ENCODE results near the gene PHLPP1. TPM values are rescaled to one million over a fixed set of nuclear protein-coding genes. Genes with fewer than 3 reads are reported as not detected.

The PHLPP1 gene
- total RNA-seq, 2 experiments from 2014 or later, result 6.8 to 7.1 TPM

DNA sequence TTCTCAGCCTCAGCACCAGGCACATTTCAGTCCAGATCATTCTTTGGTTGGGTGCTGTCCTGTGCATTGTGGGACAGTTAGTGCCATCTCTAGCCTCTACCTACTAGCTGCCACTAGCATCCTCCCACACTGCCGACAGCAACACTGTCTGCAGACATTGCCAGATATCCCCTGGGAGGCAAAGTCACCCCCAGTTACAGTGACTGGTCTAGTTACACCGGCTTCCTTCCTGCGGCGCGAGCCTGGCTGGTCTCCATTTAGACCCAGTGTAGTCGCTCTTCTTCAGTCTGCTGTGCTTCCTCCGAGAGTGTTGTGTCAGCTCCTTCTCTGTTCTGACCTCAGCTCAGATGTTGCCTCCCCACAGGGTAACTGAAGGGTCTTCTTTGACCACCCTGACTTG, 283.1 kb downstream of the PHLPP1 start:
- no peak for ATAC-seq (ENCODE audit: poor library complexity)
- H3K4me1 Mint-ChIP-seq (ENCODE audit: low read depth), result no peaks in the 10 kb centered on the region
- POLR2A ChIA-PET, result no interaction called here

DNA sequence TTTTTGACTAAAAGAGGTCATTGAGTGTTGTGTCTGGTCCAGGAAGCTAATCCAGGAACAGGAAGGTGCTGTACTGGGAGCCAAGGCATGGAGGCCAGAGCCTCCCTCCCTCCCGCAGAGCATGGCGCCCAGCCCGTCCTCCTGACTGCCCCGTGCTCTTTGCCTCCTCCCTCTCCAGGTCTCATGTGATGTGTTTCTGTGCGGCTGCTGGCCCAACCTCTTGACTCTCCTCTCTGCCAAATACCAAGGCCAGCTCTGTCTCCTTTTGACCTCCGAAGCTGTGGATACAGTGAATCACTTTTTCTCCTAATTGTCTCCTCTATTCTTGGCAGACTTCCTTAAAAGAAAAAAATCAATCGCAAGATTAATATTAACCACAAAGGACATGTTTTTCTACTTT, 284.1 kb downstream of the PHLPP1 start:
- no peaks in the 10 kb centered on the region for H3K4me1 Mint-ChIP-seq (ENCODE audit: low read depth)
- no peaks in the 10 kb centered on the region for H3K27me3 ChIP-seq (ENCODE audit: control insufficient read depth in 1 of 2, insufficient read depth in 2 of 2, low read length in 2 of 2)
- no peak overlapping the region for H3K27ac Mint-ChIP-seq
- intact Hi-C loops (cut with DNase I, micrococcal nuclease), result no loop called here
- no peak overlapping the region for H3K4me3 ChIP-seq (ENCODE audit: low read length)
- TF ChIP-seq CTCF (IDR thresholded peaks at IDR 0.05), result no peak
- H3K4me1 ChIP-seq (ENCODE audit: insufficient read depth, low read length), result no peaks in the 10 kb centered on the region
- ChIA-PET CTCF (interaction anchor here (1.5 kb wide), 1 partner anchor 17 kb away, joined by 4 read pairs; no protein-coding TSS in a partner anchor), POLR2A (no interaction called here)
- H3K36me3 ChIP-seq (ENCODE audit: insufficient read depth, low read length), result no peaks in the 10 kb centered on the region
- no peaks in the 10 kb centered on the region for H3K9me3 ChIP-seq (ENCODE audit: control insufficient read depth in 1 of 2, insufficient read depth in 1 of 2, low read length in 2 of 2)
- H3K9me3 Mint-ChIP-seq, result no peaks in the 10 kb centered on the region
- no peak overlapping the region for H3K4me3 Mint-ChIP-seq
- no peak for DNase-seq
- no peaks in the 10 kb centered on the region for H3K27me3 Mint-ChIP-seq
- no peak for ATAC-seq (ENCODE audit: poor library complexity)
- no peak overlapping the region for H3K27ac ChIP-seq (ENCODE audit: low read depth in 1 of 2, low read length in 2 of 2)
- no peaks in the 10 kb centered on the region for H3K36me3 Mint-ChIP-seq (ENCODE audit: low read depth)

More for the DNA sequence above, 283.1 kb downstream of the PHLPP1 start:
- H3K36me3 Mint-ChIP-seq (ENCODE audit: low read depth), result no peaks in the 10 kb centered on the region
- no peaks in the 10 kb centered on the region for H3K9me3 ChIP-seq (ENCODE audit: control insufficient read depth in 1 of 2, insufficient read depth in 1 of 2, low read length in 2 of 2)
- DNase-seq, result no peak
- CTCF ChIA-PET, result interaction anchor here (1.5 kb wide), 1 partner anchor 18 kb away, joined by 4 read pairs; no protein-coding TSS in a partner anchor
- intact Hi-C loops (cut with DNase I, micrococcal nuclease), result no loop called here
- H3K36me3 ChIP-seq (ENCODE audit: insufficient read depth, low read length), result no peaks in the 10 kb centered on the region
- H3K27me3 ChIP-seq (ENCODE audit: control insufficient read depth in 1 of 2, insufficient read depth in 2 of 2, low read length in 2 of 2), result no peaks in the 10 kb centered on the region
- no peaks in the 10 kb centered on the region for H3K4me1 ChIP-seq (ENCODE audit: insufficient read depth, low read length)
- H3K27me3 Mint-ChIP-seq, result peaks cover 5% of the 10 kb centered on the region
- H3K27ac Mint-ChIP-seq, result no peak overlapping the region
- H3K27ac ChIP-seq (ENCODE audit: low read depth in 1 of 2, low read length in 2 of 2), result no peak overlapping the region
- no peaks in the 10 kb centered on the region for H3K9me3 Mint-ChIP-seq
- no peak for TF ChIP-seq CTCF (IDR thresholded peaks at IDR 0.05)
- H3K4me3 ChIP-seq (ENCODE audit: low read length), result no peak overlapping the region
- H3K4me3 Mint-ChIP-seq, result no peak overlapping the region

DNA sequence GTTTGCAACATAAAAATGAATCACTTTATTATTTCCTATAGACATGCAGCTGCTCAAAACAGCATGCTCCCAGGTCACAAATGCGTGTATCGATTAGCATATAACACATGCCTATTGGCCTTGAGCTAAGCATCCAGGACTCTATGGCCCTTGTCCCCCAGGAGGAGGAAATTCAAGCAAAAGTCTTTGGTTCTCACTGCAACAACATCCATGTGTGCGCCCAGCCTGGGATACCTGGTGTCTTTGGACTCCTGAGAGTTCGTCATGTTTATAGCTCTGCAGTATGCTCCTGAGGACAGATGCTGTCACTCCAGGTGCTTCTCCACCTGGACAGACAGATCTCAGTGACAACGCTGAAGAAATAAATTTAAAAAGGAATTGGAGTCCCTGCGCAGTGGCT, 284.6 kb downstream of the PHLPP1 start:
- no peak for DNase-seq
- intact Hi-C loops (cut with DNase I, micrococcal nuclease), result no loop called here
- H3K4me1 ChIP-seq (ENCODE audit: insufficient read depth, low read length), result no peaks in the 10 kb centered on the region
- ATAC-seq (ENCODE audit: poor library complexity), result no peak
- Mint-ChIP-seq H3K4me1 (ENCODE audit: low read depth) (no peaks in the 10 kb centered on the region), H3K27ac (no peak overlapping the region), H3K9me3 (no peaks in the 10 kb centered on the region), H3K4me3 (no peak overlapping the region), H3K36me3 (ENCODE audit: low read depth) (no peaks in the 10 kb centered on the region), H3K27me3 (no peaks in the 10 kb centered on the region)
- no peak for TF ChIP-seq CTCF (IDR thresholded peaks at IDR 0.05)
- ChIA-PET POLR2A (no interaction called here), CTCF (interaction anchor here (1.5 kb wide), 1 partner anchor 16 kb away, joined by 4 read pairs; no protein-coding TSS in a partner anchor)
- H3K4me3 ChIP-seq (ENCODE audit: low read length), result no peak overlapping the region
- H3K36me3 ChIP-seq (ENCODE audit: insufficient read depth, low read length), result no peaks in the 10 kb centered on the region
- H3K27ac ChIP-seq (ENCODE audit: low read depth in 1 of 2, low read length in 2 of 2), result no peak overlapping the region
- H3K27me3 ChIP-seq (ENCODE audit: control insufficient read depth in 1 of 2, insufficient read depth in 2 of 2, low read length in 2 of 2), result no peaks in the 10 kb centered on the region
- no peaks in the 10 kb centered on the region for H3K9me3 ChIP-seq (ENCODE audit: control insufficient read depth in 1 of 2, insufficient read depth in 1 of 2, low read length in 2 of 2)
